ENCODE data around the gene LEKR1.

Gene LEKR1

GRCh38 chr3:157079676-157080369 lies 253.7 kb downstream of the LEKR1 start:
- DNase-seq (ENCODE audit: low read depth): no peak

GRCh38 chr3:157081626-157082210 lies 255.6 kb downstream of the LEKR1 start:
- peak; percentile 79 for DNase-seq (ENCODE audit: low read depth)

DNA sequence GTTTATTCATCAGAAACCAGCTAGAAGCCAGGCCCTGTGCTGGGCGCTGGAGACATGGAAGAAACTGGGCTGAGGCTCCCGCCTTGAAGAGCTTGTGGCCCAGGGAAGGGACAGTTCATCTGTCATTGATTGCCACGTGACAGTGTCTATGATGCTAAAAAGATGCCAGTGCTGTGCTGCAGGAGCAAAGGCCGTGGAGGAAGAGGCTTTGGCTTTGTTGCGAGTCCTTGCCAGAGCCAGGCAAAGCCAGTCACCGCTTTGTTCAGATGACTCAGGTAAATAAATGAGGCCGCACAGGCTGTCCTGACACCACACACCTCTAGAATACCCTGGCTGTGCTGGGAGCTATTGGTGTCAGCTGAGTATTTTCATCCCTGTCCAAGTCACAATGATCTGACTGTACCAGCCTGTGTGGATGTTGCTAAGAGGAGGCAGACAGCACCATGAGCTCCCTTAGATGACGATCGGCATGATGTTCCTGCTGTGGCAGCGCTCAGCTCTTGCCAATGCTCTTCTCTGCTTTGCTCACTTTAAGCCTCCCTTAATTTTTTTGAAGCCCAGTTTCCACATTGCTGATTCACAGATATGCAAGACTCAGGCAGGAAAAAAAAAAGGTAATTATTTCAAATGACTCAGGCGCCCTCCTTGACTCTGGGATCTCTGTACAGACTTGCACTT lies 256.3 kb downstream of the LEKR1 start:
- DNase-seq (ENCODE audit: low read depth): no peak

GRCh38 chr3:157083824-157084223 lies 257.7 kb downstream of the LEKR1 start:
- no peak for DNase-seq (ENCODE audit: low read depth)

GRCh38 chr3:157086060-157086750 lies 260.1 kb downstream of the LEKR1 start:
- DNase-seq (ENCODE audit: low read depth): no peak

DNA sequence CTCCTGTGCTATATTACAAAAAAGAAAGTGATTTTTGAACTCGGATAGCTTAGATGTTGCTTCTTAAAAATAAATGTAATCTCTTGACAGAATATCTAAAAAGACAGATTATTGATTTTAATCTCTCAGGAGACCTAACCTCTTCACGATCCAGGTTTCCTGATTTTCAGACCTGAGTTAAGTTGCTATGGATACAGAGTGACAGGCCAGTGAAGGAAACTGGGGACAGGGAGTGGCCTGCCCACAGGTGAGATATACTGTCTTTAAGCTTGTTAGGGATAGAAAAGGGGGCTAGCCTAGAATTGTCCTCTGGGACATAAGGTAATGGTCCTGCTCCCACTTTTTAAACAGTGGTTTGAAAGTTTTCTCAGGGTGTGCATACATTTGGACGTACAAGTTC lies 260.6 kb downstream of the LEKR1 start:
- no peak for DNase-seq (ENCODE audit: low read depth)

- no peak for DNase-seq (ENCODE audit: low read depth)
These were observed 261.2 kb downstream of the LEKR1 start for GRCh38 chr3:157087373-157087772.

- no peak for DNase-seq (ENCODE audit: low read depth)
These were observed 261.8 kb downstream of the LEKR1 start for GRCh38 chr3:157087780-157088600.

DNA sequence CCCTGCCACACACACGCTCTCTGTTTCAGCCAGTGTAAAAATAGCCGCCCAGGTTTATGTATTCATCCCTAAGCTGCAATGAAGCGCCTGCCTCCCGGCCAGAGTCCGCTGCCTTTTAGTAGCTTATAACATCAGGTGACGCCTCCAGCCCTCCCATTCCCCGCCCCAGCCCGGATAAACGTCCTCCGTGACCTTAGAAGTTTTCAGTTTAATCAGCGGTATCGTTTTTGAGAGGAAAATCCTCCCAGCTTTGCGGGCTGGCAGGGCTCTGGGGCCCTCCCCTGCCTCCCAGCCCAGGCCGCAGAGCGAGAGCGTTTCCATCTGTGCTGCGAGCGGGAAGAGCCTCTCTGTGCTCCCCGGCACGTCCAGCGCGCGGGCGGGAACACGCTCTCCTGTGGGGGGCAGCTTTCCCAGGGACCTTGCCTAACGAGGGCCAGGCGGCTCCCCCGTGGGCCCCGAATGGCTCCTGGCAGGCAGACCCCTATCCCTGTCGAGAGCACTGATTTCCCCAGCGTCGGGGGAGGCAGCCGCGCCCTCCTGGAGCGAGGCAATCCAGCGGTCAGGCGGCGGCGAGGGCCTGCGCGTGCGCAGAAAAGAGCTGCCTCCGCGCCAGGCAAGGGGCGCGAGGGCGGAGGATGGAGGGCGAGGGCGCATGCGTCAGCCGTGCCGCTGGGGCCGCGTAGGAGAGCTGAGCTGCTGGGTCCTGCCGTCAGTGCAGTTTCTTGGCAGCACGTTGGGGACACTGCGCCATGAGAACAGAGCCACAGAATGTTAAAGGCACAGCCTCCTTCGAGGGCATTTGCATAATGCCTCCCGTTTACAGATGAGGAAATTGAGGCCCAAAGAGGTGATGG lies 262.7 kb downstream of the LEKR1 start:
- DNase-seq (ENCODE audit: low read depth): peak; percentile 85

GRCh38 chr3:157089455-157090221 lies 263.5 kb downstream of the LEKR1 start:
- DNase-seq (ENCODE audit: low read depth): peak; percentile 49

DNA sequence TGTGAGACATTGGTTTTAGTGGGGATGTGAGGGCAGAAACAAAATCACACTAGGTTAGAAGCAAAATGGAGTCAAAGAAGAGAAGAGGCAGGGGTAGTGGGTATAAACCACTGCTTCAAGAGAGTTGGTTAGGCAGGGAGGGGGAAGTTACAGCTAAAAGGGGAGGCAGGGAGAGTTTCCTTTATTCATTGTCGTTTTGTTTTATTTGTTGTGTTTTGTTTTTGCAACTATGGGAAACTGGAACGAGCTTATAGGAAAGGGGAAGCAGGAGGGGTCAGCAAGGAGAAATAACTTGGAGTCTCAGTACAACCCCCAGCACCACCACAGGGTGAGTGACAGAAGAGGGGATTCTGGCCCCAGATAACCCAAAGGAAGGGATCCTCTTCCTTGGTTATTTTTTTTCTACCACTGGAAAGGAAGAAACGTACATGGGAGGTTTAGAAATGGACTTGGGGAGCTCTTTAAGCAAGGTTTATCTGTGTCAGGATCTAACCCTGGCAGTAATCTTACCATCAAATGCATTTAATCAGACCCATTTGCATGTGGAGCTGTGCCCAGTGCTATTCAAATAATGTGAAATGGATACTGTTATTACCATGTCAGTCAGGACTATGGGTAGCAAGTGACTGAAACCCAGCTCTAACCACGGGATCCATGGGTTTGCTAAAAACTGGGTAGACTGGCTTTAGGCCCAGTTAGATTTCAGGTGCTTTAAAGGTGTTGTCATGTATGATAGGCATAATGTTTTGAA lies 265.1 kb downstream of the LEKR1 start:
- no peak for DNase-seq (ENCODE audit: low read depth)

DNA sequence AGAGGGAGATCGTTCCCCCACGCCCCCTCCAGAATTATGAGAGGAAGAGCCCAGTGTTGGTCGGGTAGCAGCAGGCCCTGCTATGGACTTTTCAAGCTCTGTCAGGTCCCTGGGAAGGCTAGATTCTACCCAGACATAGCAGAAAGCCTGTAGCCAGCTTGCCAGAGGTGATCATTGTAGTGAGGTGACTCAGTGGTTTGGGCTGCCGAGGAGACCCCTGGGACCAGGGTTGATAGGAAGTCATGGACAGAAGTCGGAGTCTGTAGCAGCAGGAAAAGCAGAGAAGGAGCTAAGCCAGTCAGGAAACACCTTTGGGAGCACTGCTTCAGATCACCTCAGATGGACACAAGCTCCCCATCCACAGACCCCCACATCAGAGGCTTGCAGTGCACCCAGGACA lies 266.1 kb downstream of the LEKR1 start:
- no peak for DNase-seq (ENCODE audit: low read depth)

DNA sequence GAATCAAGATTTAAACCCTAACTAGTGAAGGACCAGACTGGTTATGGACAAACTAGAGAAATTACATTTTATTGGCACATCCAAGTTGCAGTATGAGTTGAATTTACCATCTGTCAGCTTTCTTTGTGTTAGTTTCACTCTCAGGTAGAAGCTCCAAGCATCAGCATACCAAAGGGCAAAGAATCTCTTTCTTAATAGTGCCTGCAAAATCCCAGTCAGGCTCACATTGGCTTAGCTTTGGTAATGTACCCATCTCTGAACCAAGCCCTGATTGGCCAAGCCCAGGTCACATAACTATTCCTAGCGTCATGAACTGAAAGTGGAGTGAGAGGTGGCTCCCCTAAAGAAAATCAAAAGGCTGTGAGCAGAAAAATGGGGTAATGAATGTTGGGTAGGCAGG lies 266.9 kb downstream of the LEKR1 start:
- DNase-seq (ENCODE audit: low read depth): no peak

- DNase-seq (ENCODE audit: low read depth): no peak
These were observed 268.1 kb downstream of the LEKR1 start for GRCh38 chr3:157094301-157094700.

GRCh38 chr3:157094751-157095480 lies 268.8 kb downstream of the LEKR1 start:
- no peak for DNase-seq (ENCODE audit: low read depth)

All from T-helper 22 cell (primary cell).